Activated T-helper 2 cell treated with anti-CD3 and anti-CD28 coated beads, Interferon-gamma antibody, Interleukin-2, Interleukin-4, amounts not matched to agents 10 μg/mL and 5 μg/mL and 100 μg/mL, durations not matched to agents 14 hours and 24 hours and 36 hours (primary cell): Measurements from ENCODE around the gene TMEM184C. TPM values are rescaled to one million over a fixed set of nuclear protein-coding genes. Genes with fewer than 3 reads are reported as not detected.

Experiments used
- DNase-seq: peaks from one replicate; pipeline ENCODE4 v3.0.0; 2021; ENCODE audit warnings: low spot score
- H3K27ac Mint-ChIP-seq: one replicate; pipeline ENCODE4 v1.8.0; 2021; ENCODE audit warnings: mixed read lengths
- H3K27me3 Mint-ChIP-seq: one replicate; pipeline ENCODE4 v1.8.0; 2021; ENCODE audit warnings: low read depth, mixed read lengths
- H3K36me3 Mint-ChIP-seq: one replicate; pipeline ENCODE4 v1.8.0; 2021; ENCODE audit warnings: low read depth, mixed read lengths
- H3K4me1 Mint-ChIP-seq: one replicate; pipeline ENCODE4 v1.8.0; 2021; ENCODE audit warnings: low read depth, mixed read lengths
- H3K4me3 Mint-ChIP-seq: one replicate; pipeline ENCODE4 v1.8.0; 2021; ENCODE audit warnings: low read depth, mild to moderate bottlenecking, moderate library complexity, mixed read lengths
- H3K9me3 Mint-ChIP-seq: one replicate; pipeline ENCODE4 v1.8.0; 2021; ENCODE audit warnings: mixed read lengths
- intact Hi-C: fragments of 100-400 bp; cut with micrococcal nuclease; formaldehyde crosslinking; loops from one replicate; pipeline ENCODE4 v1.15.1; 2023
- total RNA-seq: library from RNA; stranded (reverse); gene quantifications from 2 replicates; pipeline ENCODE4 v1.2.3, GENCODE V29; 2022

The TMEM184C gene
- total RNA-seq, 1 donor from 2014 or later = 20.4 TPM

DNA sequence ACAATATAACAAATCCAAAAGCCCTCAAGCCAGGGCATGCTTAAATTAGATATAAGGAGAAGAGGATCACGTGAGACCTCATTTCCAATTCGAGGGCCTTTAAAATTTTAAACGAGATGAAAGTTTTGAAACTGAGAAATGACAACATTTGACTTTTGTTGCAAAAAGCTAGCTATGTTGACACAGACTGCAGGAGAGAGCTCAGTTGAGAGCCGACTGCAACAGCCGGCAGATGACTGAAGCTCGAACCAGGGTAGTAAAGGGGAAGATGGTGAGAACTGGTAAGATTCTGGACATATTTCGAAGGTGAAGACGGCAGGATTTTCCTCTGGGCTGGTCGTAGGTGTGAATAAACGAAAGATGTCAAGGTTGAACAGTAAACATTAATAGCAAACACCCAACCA is 66.0 kb downstream of the TMEM184C start:
- Mint-ChIP-seq H3K27me3 (peaks cover 3% of the 10 kb centered on the region), H3K27ac (peak overlapping the region; percentile 93), H3K36me3 (peaks cover 12% of the 10 kb centered on the region), H3K9me3 (no peaks in the 10 kb centered on the region), H3K4me3 (peak overlapping the region; percentile 93), H3K4me1 (peaks cover 24% of the 10 kb centered on the region)
- DNase-seq = no peak
- intact Hi-C loops = loop anchor here (5.0 to 10.0 kb wide), 2 partner anchors 259 to 762 kb away; partner anchors contain the start of gene NR3C2

DNA sequence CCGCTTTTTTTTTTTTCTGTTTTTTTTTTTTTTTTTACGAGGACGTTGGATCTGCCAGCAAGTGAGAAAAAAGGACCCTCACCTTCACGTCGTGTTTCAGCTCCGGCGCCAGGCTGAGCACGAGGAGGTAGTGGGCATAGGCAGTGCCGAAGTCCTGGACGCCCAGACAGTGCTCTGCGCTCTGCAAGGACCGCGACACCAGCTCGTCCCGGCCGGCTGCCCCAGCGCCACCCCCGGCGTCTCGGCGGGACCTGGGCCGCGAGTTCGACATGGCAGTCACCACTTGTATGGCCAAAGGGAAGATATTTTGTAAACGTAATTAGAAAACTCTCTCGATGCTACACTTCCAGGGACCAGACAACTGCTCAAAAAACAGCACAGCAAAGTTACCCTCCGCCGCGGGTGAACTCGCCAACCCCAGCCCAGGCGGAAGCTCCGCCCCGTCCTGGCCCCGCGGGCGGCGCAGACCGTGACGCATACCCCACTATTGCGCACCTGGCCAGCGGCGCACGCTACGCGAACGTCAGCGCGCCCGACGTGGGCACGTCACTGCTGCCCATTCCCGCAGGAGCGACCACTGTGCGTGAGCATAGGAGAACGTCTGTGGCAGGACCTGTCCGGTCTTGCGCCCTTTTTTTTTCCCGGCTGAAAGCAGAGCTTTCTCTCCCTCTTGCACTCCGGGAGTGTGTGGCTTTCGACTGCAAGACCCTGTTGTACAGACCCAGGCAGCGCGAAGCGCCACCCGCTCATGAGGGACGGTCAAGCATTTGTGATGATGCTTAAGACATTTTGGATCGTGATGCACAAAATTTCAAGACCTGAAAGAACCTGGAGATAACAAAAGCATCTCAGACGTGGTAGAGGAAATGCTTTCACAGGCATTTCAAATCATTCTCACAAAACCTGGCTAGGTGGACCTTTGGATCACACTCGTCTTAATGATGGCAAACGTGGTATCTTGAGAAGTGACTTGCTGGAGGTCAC is 66.8 kb downstream of the TMEM184C start, which contains the start of gene PRMT9:
Gene PRMT9, minus strand, starts transcription at position 447 of the 984 bp plus-strand sequence. Its CDS starts 176 bp downstream, at position 271.
- intact Hi-C loops = loop anchor here (1.0 to 10.0 kb wide), 5 partner anchors 51 to 761 kb away; partner anchors contain the start of genes NR3C2 and TMEM184C
- peak; percentile 84 for DNase-seq
- peaks cover 26% of the 10 kb centered on the region for H3K4me1 Mint-ChIP-seq
- H3K27ac Mint-ChIP-seq = peak within 1 kb of the TSS; percentile 93
- H3K4me3 Mint-ChIP-seq = peak within 1 kb of the TSS; percentile 93
- peaks cover 6% of the 10 kb centered on the region for H3K36me3 Mint-ChIP-seq
- H3K27me3 Mint-ChIP-seq = peaks cover 3% of the 10 kb centered on the region
- H3K9me3 Mint-ChIP-seq = no peaks in the 10 kb centered on the region

DNA sequence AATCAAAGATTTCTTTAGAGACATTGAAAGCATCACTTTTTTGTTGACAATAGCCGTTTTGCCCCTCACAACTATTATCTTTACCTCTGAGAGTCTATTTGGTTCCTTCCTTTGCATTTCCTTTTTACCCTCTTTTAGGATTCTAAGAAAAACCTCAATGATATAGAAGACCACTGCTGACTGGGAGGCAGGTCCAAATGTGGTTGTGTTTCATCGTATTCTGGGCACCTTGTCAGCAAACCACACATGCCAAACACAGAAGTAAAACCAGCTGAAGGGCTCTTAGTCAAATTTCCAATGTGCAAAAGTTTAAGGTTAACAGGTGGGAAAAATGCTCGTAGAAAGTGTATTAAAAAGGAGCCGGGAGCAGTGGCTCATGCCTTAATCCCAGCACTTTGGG is 71.9 kb downstream of the TMEM184C start:
- no peak for DNase-seq
- H3K27ac Mint-ChIP-seq = no peak overlapping the region
- intact Hi-C loops = loop anchor here (10.0 kb wide), 1 partner anchor 756 kb away; the partner anchor contains the start of gene NR3C2

DNA sequence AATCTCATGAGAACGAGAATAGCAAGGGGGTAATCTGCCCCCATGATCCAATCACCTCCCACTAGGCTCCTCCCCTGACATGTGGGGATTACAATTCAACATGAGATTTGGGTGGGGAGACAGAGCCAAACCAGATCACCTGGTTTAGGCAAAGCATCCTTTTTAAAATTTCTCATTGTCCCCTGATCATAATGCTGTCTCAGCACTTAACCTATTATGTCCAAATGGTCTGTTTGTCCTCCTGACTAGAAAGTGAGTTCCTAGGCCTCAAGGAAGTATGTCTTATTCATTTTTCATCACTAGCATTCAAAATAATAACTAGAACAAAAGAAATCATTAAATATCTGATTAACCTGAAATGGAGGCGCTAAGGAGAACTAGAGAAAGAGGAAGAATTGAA is 74.6 kb downstream of the TMEM184C start:
- DNase-seq = no peak
- H3K27me3 Mint-ChIP-seq = peaks cover 17% of the 10 kb centered on the region
- H3K9me3 Mint-ChIP-seq = no peaks in the 10 kb centered on the region
- no peak overlapping the region for H3K4me3 Mint-ChIP-seq
- intact Hi-C loops = no loop called here
- no peak overlapping the region for H3K27ac Mint-ChIP-seq
- no peaks in the 10 kb centered on the region for H3K36me3 Mint-ChIP-seq
- peaks cover 9% of the 10 kb centered on the region for H3K4me1 Mint-ChIP-seq

More for the DNA sequence above, 71.9 kb downstream of the TMEM184C start:
- Mint-ChIP-seq H3K9me3 (no peaks in the 10 kb centered on the region), H3K36me3 (no peaks in the 10 kb centered on the region), H3K27me3 (peaks cover 9% of the 10 kb centered on the region), H3K4me1 (peaks cover 17% of the 10 kb centered on the region), H3K4me3 (no peak overlapping the region)

DNA sequence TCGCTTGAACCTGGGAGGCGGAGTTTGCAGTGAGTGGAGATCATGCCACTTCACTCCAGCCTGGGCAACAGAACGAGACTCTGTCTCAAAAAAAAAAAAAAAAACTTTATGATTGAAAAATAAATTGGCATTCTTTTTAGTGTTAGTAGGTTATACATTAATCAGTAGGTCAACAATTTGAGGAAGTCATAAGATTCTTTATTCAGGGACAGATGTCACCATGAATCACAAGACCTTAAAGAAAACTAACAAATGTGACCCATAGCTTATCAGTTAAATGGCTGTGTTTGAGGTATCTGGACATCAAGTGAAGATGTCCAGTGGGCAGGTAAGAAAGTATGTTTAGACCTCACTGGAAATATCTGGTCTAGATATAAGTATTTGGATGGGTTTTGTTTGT is 76.0 kb downstream of the TMEM184C start:
- Mint-ChIP-seq H3K27me3 (peaks cover 25% of the 10 kb centered on the region), H3K9me3 (no peaks in the 10 kb centered on the region), H3K4me3 (no peak overlapping the region), H3K4me1 (peaks cover 9% of the 10 kb centered on the region), H3K27ac (no peak overlapping the region), H3K36me3 (no peaks in the 10 kb centered on the region)
- DNase-seq = no peak
- intact Hi-C loops = no loop called here

DNA sequence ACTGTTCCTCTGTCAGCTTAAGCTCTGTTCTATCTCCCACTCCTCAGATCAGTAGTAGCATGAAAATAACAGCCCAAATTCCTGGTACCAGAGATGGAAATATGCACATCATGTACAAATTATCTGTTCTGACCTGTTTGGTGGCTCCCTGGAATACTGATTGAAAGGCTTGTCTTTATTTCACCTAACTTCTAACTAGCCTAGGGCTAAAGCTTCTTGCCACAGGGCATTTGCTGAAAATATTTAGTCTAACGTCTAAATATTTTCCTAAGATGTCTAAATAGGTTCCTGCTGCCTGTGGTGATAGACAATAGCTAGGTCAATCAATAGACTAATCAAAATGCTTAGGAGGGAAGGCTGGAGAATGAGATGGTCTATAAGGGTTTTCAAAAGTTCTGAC is 79.7 kb downstream of the TMEM184C start:
- no peak for DNase-seq
- H3K9me3 Mint-ChIP-seq = no peaks in the 10 kb centered on the region
- intact Hi-C loops = no loop called here

DNA sequence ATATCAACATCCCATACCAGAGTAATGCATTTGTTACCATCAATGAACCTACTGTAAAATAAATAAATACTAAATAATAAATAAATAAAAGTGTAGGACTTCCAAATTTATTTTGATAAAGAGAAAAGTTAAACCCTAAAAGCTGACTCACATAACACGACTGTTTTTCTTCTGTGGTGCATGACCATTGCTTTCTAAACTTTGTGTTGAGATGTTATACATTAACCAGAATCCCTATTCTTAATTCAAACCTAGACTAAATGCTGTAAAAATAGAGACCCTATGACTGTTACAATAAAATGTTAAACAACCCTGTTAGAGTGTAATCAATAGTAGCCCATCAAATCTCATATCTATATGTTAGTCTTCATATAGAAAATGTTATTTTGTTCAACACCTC is 87.6 kb downstream of the TMEM184C start:
- H3K9me3 Mint-ChIP-seq = no peaks in the 10 kb centered on the region
- peaks cover 8% of the 10 kb centered on the region for H3K4me1 Mint-ChIP-seq
- DNase-seq = no peak
- intact Hi-C loops = loop anchor here (10.0 kb wide), 1 partner anchor 190 kb away; no protein-coding TSS in a partner anchor
- no peak overlapping the region for H3K4me3 Mint-ChIP-seq
- no peak overlapping the region for H3K27ac Mint-ChIP-seq
- peaks cover 10% of the 10 kb centered on the region for H3K27me3 Mint-ChIP-seq
- H3K36me3 Mint-ChIP-seq = no peaks in the 10 kb centered on the region

More for the DNA sequence above, 79.7 kb downstream of the TMEM184C start:
- Mint-ChIP-seq H3K4me3 (no peak overlapping the region), H3K4me1 (no peaks in the 10 kb centered on the region), H3K36me3 (no peaks in the 10 kb centered on the region), H3K27me3 (peaks cover 25% of the 10 kb centered on the region), H3K27ac (no peak overlapping the region)

DNA sequence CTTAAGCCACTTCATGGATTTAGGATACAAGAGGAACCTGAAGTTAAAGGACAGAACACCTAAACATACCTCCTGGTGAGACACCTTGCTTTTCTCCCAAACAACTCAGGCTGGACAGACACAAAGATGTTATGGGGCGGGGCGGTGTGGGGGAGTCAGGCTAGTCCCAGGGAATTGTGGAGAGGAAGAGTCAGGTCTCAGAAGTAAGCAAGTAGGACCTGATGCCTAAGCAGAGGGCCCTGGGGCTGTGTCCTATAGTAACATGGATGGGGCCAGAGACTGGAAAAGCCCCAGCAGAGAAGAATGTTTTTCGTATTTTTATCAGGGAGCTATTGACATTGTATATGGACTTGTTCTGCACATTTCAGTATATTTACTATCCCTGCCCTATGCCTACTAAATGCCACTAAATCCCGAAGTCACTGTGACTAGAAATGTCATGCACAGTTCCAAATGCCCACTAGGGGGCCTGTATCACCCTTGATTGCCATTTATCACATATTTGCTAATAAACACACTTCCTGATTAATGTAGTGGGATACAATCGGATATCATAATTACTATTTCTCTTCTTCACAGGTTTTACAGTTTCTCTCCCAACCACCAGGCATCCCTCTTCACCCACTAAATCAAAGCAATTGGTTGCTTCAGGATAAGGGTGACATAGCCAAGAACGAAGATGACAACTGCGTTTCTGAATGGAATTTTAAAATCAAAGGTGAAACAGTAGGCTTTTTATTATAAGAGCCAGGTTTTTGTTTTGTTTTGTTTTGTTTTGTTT is 90.9 kb downstream of the TMEM184C start:
- Mint-ChIP-seq H3K9me3 (no peaks in the 10 kb centered on the region), H3K4me1 (peaks cover 8% of the 10 kb centered on the region), H3K36me3 (no peaks in the 10 kb centered on the region), H3K4me3 (no peak overlapping the region), H3K27ac (no peak overlapping the region), H3K27me3 (peaks cover 6% of the 10 kb centered on the region)
- no peak for DNase-seq
- intact Hi-C loops = loop anchor here (1.0 to 10.0 kb wide), 3 partner anchors 86 to 193 kb away; no protein-coding TSS in a partner anchor

DNA sequence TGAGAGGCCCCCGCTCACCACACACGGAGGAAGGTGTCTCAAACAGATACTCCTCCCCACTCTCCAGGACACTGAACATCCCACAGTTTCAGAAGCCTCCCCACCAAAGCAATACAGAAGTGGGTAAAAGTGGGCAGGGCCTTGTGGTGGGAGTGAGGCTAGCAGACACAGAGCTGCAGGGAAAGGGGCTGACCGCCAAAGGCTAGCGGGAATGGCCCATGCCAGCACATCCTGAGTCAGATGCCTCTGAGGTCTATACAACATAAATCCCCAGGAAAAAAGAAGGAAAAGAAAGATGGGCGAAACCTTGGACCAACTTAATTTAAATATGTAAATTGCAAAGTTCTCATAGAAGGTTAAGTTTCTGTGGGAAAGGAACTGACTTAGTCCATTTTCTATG is 92.8 kb downstream of the TMEM184C start:
- H3K36me3 Mint-ChIP-seq = no peaks in the 10 kb centered on the region
- no peak overlapping the region for H3K27ac Mint-ChIP-seq
- H3K27me3 Mint-ChIP-seq = peaks cover 6% of the 10 kb centered on the region
- intact Hi-C loops = loop anchor here (10.0 kb wide), 1 partner anchor 195 kb away; no protein-coding TSS in a partner anchor
- H3K4me1 Mint-ChIP-seq = peaks cover 8% of the 10 kb centered on the region
- H3K9me3 Mint-ChIP-seq = no peaks in the 10 kb centered on the region
- DNase-seq = no peak
- no peak overlapping the region for H3K4me3 Mint-ChIP-seq

DNA sequence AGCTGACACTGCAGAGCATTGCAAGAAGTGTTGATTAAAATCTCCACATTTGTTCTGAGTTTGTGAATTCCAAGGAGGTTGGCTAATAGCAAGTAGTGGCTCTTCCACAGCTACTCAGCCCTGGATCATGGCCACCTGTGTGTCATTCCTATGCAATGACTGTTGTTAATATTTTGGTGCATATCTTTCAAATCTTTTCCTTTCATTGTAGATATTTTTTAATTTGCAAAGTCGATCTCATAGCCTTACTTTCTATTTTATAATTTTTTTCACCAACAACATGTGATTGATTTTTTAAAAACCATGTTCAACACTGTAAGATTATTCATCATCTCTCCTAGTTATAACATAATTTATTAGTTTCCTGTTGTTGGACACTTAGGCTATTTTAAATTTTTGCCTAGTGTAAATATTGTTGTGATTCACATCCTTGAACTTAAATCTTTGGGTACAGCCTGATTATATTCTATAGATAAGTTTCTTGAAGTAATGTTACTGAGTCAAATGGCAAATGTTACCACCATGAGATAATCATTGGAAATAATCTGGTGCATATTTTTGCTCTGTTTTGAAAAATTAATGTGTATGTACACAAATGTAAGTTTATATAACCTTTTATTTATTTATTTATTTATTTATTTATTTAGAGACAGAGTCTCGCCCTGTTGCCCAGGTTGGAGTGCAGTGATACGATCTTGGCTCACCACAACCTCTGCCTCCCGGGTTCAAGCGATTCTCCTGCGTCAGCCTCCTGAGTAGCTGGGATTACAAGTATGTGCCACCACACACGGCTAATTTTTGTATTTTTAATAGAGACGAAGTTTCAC is 97.6 kb downstream of the TMEM184C start:
- Mint-ChIP-seq H3K4me3 (no peak overlapping the region), H3K9me3 (no peaks in the 10 kb centered on the region), H3K27me3 (peaks cover 25% of the 10 kb centered on the region), H3K36me3 (no peaks in the 10 kb centered on the region), H3K4me1 (peaks cover 5% of the 10 kb centered on the region), H3K27ac (no peak overlapping the region)
- intact Hi-C loops = no loop called here
- DNase-seq = no peak

DNA sequence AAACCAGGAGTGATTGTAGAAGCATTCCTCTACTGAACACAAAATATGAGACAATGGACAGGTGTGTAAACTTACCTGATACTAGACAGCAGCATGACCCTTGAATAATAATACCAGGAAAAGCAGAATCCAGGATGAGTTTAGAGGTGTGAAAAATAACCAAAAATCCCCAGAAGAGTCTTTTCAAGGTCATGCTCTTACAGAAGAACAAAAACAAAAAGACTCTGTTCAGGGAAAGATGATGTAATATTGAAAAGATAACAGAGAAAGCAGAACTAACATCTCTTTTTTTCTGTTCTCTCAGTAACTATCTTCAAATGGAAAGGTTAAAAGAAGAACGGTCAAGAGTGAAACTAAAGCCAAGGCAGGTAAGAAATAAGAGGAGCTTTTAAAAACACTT is 100.7 kb downstream of the TMEM184C start:
- no peaks in the 10 kb centered on the region for H3K36me3 Mint-ChIP-seq
- no peak overlapping the region for H3K27ac Mint-ChIP-seq
- H3K27me3 Mint-ChIP-seq = peaks cover 26% of the 10 kb centered on the region
- DNase-seq = no peak
- H3K9me3 Mint-ChIP-seq = no peaks in the 10 kb centered on the region
- peaks cover 5% of the 10 kb centered on the region for H3K4me1 Mint-ChIP-seq
- intact Hi-C loops = no loop called here
- H3K4me3 Mint-ChIP-seq = no peak overlapping the region
